Measurements from ENCODE around the gene DNMT3A. TPM values are rescaled to one million over a fixed set of nuclear protein-coding genes. Genes with fewer than 3 reads are reported as not detected.

DNMT3A gene
- total RNA-seq, 1 experiment from 2014 or later = 215 TPM

DNA sequence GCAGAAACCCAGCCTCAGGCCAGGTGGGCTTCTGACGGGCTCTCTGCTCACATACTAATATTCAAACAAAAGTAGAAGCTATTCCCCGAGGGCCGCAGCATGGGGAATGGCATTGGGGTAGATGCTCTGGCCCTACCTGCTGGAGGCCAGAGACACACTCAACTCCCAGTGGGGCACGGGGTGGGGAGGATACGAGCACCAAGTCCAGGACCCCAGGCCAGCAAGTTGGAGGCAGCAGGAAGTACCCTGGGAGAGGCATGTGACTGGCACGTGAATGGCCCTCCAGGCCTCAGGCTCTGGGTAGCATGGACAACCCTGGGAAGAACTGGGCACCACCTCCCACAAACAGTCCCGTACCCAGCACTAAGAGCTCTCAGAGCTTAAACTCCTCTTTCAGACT lies 3.8 kb downstream of the DNMT3A start:
- Histone ChIP-seq H3K23ac (ENCODE audit: insufficient read length, low read depth, low read length) (no peak overlapping the region), H4K8ac (replicated peaks; ENCODE audit: insufficient read length, low read depth, low read length) (no peak overlapping the region), H2BK15ac (ENCODE audit: low read depth, low read length) (no peak overlapping the region), H3K18ac (ENCODE audit: insufficient read length, low read depth, low read length) (no peak overlapping the region), H4K5ac (ENCODE audit: insufficient read length, low read depth, low read length) (no peak overlapping the region), H3K23me2 (ENCODE audit: insufficient read length, low read depth, low read length, poor library complexity, severe bottlenecking) (peaks cover 6% of the 10 kb centered on the region), H3K9me3 (ENCODE audit: control insufficient read depth, low read depth, low read length) (no peaks in the 10 kb centered on the region), H4K20me1 (ENCODE audit: control insufficient read depth, insufficient read depth, insufficient read length) (no peaks in the 10 kb centered on the region), H3T11ph (ENCODE audit: low read length) (no peak overlapping the region), H3K14ac (ENCODE audit: insufficient read depth, low read length) (no peak overlapping the region; the same call in 1 of the 2 replicates), H2BK20ac (ENCODE audit: low read depth, low read length, poor library complexity, severe bottlenecking) (no peak overlapping the region), H3K27ac (ENCODE audit: insufficient read length, low read depth, low read length) (no peak overlapping the region), H3K4me1 (ENCODE audit: insufficient read depth, low read length) (peaks cover 15% of the 10 kb centered on the region; the same call in 1 of the 2 replicates), H2AK5ac (ENCODE audit: insufficient read length, low read length) (no peak overlapping the region), H4K91ac (ENCODE audit: insufficient read length, low read depth, low read length) (no peak overlapping the region), H2BK5ac (ENCODE audit: insufficient read length, low read length) (no peak overlapping the region), H2BK120ac (ENCODE audit: low read depth, low read length, poor library complexity, severe bottlenecking) (no peak overlapping the region), H3K27me3 (ENCODE audit: insufficient read depth, low read length) (no peaks in the 10 kb centered on the region), H3K56ac (ENCODE audit: insufficient read length, low read depth, low read length) (no peak overlapping the region), H3K9ac (ENCODE audit: extremely low read depth, insufficient read length, low read length) (no peak overlapping the region), H3K4ac (ENCODE audit: low read depth, low read length) (no peak overlapping the region), H3K79me1 (ENCODE audit: insufficient read depth, low read depth, low read length, poor library complexity, severe bottlenecking) (no peaks in the 10 kb centered on the region), H3K4me2 (ENCODE audit: insufficient read depth, insufficient read length, low read length) (no peak overlapping the region), H3K79me2 (ENCODE audit: insufficient read depth, low read length) (no peaks in the 10 kb centered on the region), H2AFZ (ENCODE audit: low read length) (no peak overlapping the region), H2BK12ac (ENCODE audit: insufficient read length, low read depth, low read length) (no peak overlapping the region)
- H3K9me3 Mint-ChIP-seq = no peaks in the 10 kb centered on the region
- no peak overlapping the region for H3K4me3 Mint-ChIP-seq
- TF ChIP-seq CTCF (conservative IDR thresholded peaks at IDR 0.05) = no peak
- no peak overlapping the region for H3K27ac Mint-ChIP-seq
- H3K4me1 Mint-ChIP-seq = peaks cover 56 to 69% of the 10 kb centered on the region in 2 experiments
- H3K36me3 Mint-ChIP-seq (ENCODE audit: insufficient read depth in 1 of 3, low read depth in 3 of 3) = no peaks in the 10 kb centered on the region; a peak in 1 of 7 replicates
- peaks cover 4% of the 10 kb centered on the region for H3K27me3 Mint-ChIP-seq (ENCODE audit: low read depth)
- no peak for DNase-seq
- WGBS (ENCODE audit: extremely low coverage, insufficient read length, low lambda C conversion rate) = no CpG with 5 or more reads among the region's 7 CpGs

Measured in H9 (cell line).